Central memory CD8-positive, alpha-beta T cell (primary cell): ENCODE measurements around the gene UST.
"Not testable (repeated sequence)": the region's sequence is repeated elsewhere in the genome, so short reads cannot be mapped to it uniquely, and the experiment has no call there.

Experiments used
- ATAC-seq: fragments of 150-1000 bp; cut with Tn5 transposase; replicated peaks from 2 replicates; pipeline ENCODE4 v1.10.0; 2022; ENCODE audit warnings: mild to moderate bottlenecking, moderate FRiP score, moderate number of reproducible peaks; ENCODE audit not compliant: poor library complexity, severe bottlenecking; ENCODE audit errors: extremely low read depth
- DNase-seq, 2 donors: peaks; one replicate each; pipeline ENCODE4 v3.0.0; 2021; ENCODE audit warnings: low spot score in 2 of 2
- H3K27ac Mint-ChIP-seq: one replicate; pipeline ENCODE4 v1.8.0; 2022; ENCODE audit warnings: low read depth, mild to moderate bottlenecking, moderate library complexity, mixed read lengths
- H3K27me3 Mint-ChIP-seq: one replicate; pipeline ENCODE4 v1.8.0; 2022; ENCODE audit warnings: mixed read lengths
- H3K36me3 Mint-ChIP-seq: one replicate; pipeline ENCODE4 v1.8.0; 2022; ENCODE audit warnings: mild to moderate bottlenecking, moderate library complexity, mixed read lengths; ENCODE audit not compliant: insufficient read depth
- H3K4me1 Mint-ChIP-seq: one replicate; pipeline ENCODE4 v1.8.0; 2022; ENCODE audit warnings: mixed read lengths
- H3K4me3 Mint-ChIP-seq: one replicate; pipeline ENCODE4 v1.8.0; 2022; ENCODE audit warnings: mild to moderate bottlenecking, moderate library complexity, mixed read lengths
- H3K9me3 Mint-ChIP-seq: one replicate; pipeline ENCODE4 v1.8.0; 2022; ENCODE audit warnings: mixed read lengths

UST gene

GRCh38 chr6:148967541-148967956 lies 220.7 kb downstream of the UST start:
- Mint-ChIP-seq H3K36me3 (peaks cover 6% of the 10 kb centered on the region), H3K27me3 (no peaks in the 10 kb centered on the region), H3K4me3 (no peak overlapping the region), H3K4me1 (peaks cover 13% of the 10 kb centered on the region), H3K9me3 (no peaks in the 10 kb centered on the region), H3K27ac (no peak overlapping the region)
- DNase-seq (no peak), ATAC-seq (no peak)

GRCh38 chr6:148968771-148969602 lies 222.2 kb downstream of the UST start:
- H3K4me1 Mint-ChIP-seq: peaks cover 13% of the 10 kb centered on the region
- peaks cover 6% of the 10 kb centered on the region for H3K36me3 Mint-ChIP-seq
- H3K27me3 Mint-ChIP-seq: no peaks in the 10 kb centered on the region
- no peak for DNase-seq
- H3K27ac Mint-ChIP-seq: no peak overlapping the region
- ATAC-seq: no peak
- H3K9me3 Mint-ChIP-seq: no peaks in the 10 kb centered on the region
- no peak overlapping the region for H3K4me3 Mint-ChIP-seq

- Mint-ChIP-seq H3K4me1 (peaks cover 13% of the 10 kb centered on the region), H3K36me3 (peaks cover 4% of the 10 kb centered on the region), H3K9me3 (no peaks in the 10 kb centered on the region), H3K27me3 (no peaks in the 10 kb centered on the region), H3K4me3 (no peak overlapping the region), H3K27ac (no peak overlapping the region)
- ATAC-seq (no peak), DNase-seq (no peak)
Observed at GRCh38 chr6:148969603-148970061, 222.8 kb downstream of the UST start.

- Mint-ChIP-seq H3K4me1 (peaks cover 13% of the 10 kb centered on the region), H3K4me3 (no peak overlapping the region), H3K9me3 (no peaks in the 10 kb centered on the region), H3K27ac (no peak overlapping the region), H3K27me3 (no peaks in the 10 kb centered on the region), H3K36me3 (peaks cover 1% of the 10 kb centered on the region)
- ATAC-seq (no peak), DNase-seq (no peak)
Observed at GRCh38 chr6:148971031-148971927, 224.4 kb downstream of the UST start.

GRCh38 chr6:148972481-148972880 lies 225.7 kb downstream of the UST start:
- DNase-seq (no peak), ATAC-seq (peak; percentile 56)
- H3K36me3 Mint-ChIP-seq: peaks cover 1% of the 10 kb centered on the region
- no peak overlapping the region for H3K27ac Mint-ChIP-seq
- no peaks in the 10 kb centered on the region for H3K27me3 Mint-ChIP-seq
- no peaks in the 10 kb centered on the region for H3K9me3 Mint-ChIP-seq
- no peak overlapping the region for H3K4me3 Mint-ChIP-seq
- peaks cover 13% of the 10 kb centered on the region for H3K4me1 Mint-ChIP-seq

GRCh38 chr6:148973538-148974208 lies 226.8 kb downstream of the UST start:
- peaks cover 13% of the 10 kb centered on the region for H3K4me1 Mint-ChIP-seq
- no peaks in the 10 kb centered on the region for H3K27me3 Mint-ChIP-seq
- peaks cover 1% of the 10 kb centered on the region for H3K36me3 Mint-ChIP-seq
- DNase-seq (no peak), ATAC-seq (no peak)
- no peaks in the 10 kb centered on the region for H3K9me3 Mint-ChIP-seq
- no peak overlapping the region for H3K4me3 Mint-ChIP-seq
- H3K27ac Mint-ChIP-seq: no peak overlapping the region

- H3K4me1 Mint-ChIP-seq: peaks cover 13% of the 10 kb centered on the region
- ATAC-seq (no peak), DNase-seq (no peak)
- no peaks in the 10 kb centered on the region for H3K27me3 Mint-ChIP-seq
- H3K36me3 Mint-ChIP-seq: peaks cover 1% of the 10 kb centered on the region
- H3K4me3 Mint-ChIP-seq: no peak overlapping the region
- no peaks in the 10 kb centered on the region for H3K9me3 Mint-ChIP-seq
- H3K27ac Mint-ChIP-seq: no peak overlapping the region
Observed at GRCh38 chr6:148974351-148974750, 227.5 kb downstream of the UST start.

- not testable (repeated sequence) for DNase-seq, H3K4me3 Mint-ChIP-seq, H3K9me3 Mint-ChIP-seq, H3K27ac Mint-ChIP-seq, H3K27me3 Mint-ChIP-seq, H3K4me1 Mint-ChIP-seq, H3K36me3 Mint-ChIP-seq, ATAC-seq
Observed at GRCh38 chr6:148978298-148978697, 231.5 kb downstream of the UST start.

- Mint-ChIP-seq H3K27ac (no peak overlapping the region), H3K4me3 (no peak overlapping the region), H3K9me3 (no peaks in the 10 kb centered on the region), H3K36me3 (no peaks in the 10 kb centered on the region), H3K27me3 (no peaks in the 10 kb centered on the region), H3K4me1 (no peaks in the 10 kb centered on the region)
- DNase-seq (no peak), ATAC-seq (no peak)
Observed at GRCh38 chr6:148979014-148979901, 232.4 kb downstream of the UST start.

- no peak for DNase-seq
- H3K9me3 Mint-ChIP-seq: no peaks in the 10 kb centered on the region
- H3K27me3 Mint-ChIP-seq: no peaks in the 10 kb centered on the region
- no peak for ATAC-seq
- H3K4me3 Mint-ChIP-seq: no peak overlapping the region
- no peaks in the 10 kb centered on the region for H3K4me1 Mint-ChIP-seq
- no peak overlapping the region for H3K27ac Mint-ChIP-seq
- no peaks in the 10 kb centered on the region for H3K36me3 Mint-ChIP-seq
Observed at GRCh38 chr6:148980234-148980633, 233.4 kb downstream of the UST start.

- ATAC-seq: no peak
- H3K27me3 Mint-ChIP-seq: no peaks in the 10 kb centered on the region
- H3K9me3 Mint-ChIP-seq: no peaks in the 10 kb centered on the region
- no peak for DNase-seq
- no peaks in the 10 kb centered on the region for H3K4me1 Mint-ChIP-seq
- no peaks in the 10 kb centered on the region for H3K36me3 Mint-ChIP-seq
- no peak overlapping the region for H3K4me3 Mint-ChIP-seq
- H3K27ac Mint-ChIP-seq: no peak overlapping the region
Observed at GRCh38 chr6:148981515-148981914, 234.7 kb downstream of the UST start.
